Inferior parietal cortex (tissue), 1 donor: ENCODE results near the gene GOLGA1.
"Not testable (repeated sequence)": the region's sequence is repeated elsewhere in the genome, so short reads cannot be mapped to it uniquely, and the experiment has no call there.

ENCODE experiments used
- DNase-seq: peaks from one replicate; pipeline ENCODE4 v3.0.0-alpha.2; 2016; ENCODE audit errors: extremely low spot score

Gene GOLGA1

DNA sequence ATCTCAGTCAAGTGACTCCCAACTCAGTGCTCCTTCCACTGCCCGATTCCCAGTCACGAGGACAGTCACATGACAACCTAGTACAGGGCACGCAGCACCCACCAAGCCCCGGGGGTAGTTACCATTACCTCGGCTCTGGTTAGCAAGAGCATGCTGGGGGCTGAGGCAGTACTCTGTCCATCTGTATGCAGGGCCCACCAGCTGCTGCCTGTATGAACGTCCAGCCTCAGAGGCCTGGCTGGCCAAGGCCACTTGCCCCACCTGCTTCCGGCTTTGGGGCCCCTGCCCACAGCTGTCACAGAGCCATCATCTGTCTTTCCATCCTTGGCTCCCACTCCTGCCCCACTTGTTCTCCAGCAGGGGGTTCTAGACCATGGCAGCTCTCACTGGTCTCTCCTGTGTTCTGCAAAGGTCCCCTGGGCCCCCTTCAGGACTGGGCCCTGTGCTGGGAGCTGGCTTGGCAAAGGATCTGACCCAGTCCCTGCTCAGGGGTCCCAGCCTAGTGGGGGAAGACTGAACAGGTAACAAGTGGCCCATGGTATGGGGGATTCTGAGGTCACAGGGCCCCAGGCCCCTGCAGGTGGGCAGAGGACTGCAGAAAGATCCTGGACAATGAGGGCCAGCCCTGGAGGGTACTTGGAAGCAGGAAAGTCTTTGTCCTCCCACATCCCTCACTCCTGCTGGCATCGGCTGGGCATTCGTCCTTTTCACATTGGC is 82.4 kb downstream of the GOLGA1 start:
- DNase-seq, result no peak

DNA sequence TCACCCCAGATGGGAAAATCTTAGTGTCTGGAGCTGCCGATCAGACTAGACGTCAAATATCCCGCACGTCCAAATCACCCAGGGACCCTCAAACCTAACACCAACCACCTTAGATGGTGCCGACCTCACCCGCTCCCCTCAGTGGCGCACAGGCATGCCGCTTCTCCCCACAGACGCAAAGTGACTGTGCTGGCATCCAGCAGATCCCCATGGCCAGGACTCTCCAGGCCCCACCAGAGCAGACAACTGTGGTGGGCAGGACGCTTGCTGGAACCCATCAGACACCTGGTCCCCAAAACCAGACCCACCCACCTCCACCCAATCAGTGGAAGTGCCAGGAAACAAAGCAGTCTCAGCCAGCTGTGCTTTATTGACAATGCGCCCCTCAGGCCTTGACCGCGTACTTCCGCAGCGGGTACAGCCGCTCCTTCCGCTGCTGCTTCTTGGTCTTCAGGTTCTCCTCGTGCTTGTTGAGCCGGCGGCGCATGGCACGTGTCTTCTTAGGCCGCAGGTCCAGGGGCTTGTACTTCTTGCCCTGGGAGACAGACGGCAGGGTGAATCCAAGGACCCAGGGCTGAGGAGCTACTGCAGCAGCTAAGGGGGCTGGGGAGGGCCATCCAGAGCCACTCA is 83.2 kb downstream of the GOLGA1 start:
- DNase-seq, result no peak

- no peak for DNase-seq
Observed at GRCh38 chr9:124855944-124856765, 84.7 kb downstream of the GOLGA1 start.

- DNase-seq, result no peak
Observed at GRCh38 chr9:124855566-124855943, 85.3 kb downstream of the GOLGA1 start.

- DNase-seq, result no peak
Observed at GRCh38 chr9:124854822-124855221, 86.1 kb downstream of the GOLGA1 start.

DNA sequence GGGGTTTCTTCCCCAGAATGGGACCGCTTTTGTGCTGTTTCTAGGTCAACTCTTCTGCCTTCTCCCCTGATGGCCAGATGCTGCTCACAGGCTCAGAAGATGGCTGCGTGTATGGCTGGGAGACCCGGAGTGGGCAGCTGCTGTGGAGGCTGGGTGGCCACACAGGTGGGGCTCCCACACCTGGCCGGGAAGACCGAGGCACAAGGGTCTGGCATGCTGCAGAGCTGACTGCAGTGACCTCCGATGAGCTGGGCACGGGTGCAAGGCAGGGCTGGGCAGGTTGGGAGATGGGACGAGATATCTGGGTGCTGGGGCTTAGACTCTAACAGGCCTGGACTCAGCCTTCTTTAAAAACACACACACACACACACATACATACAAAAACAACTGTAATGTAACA is 86.7 kb downstream of the GOLGA1 start:
- DNase-seq, result no peak

GRCh38 chr9:124853605-124854143 is 87.2 kb downstream of the GOLGA1 start:
- no peak for DNase-seq

DNA sequence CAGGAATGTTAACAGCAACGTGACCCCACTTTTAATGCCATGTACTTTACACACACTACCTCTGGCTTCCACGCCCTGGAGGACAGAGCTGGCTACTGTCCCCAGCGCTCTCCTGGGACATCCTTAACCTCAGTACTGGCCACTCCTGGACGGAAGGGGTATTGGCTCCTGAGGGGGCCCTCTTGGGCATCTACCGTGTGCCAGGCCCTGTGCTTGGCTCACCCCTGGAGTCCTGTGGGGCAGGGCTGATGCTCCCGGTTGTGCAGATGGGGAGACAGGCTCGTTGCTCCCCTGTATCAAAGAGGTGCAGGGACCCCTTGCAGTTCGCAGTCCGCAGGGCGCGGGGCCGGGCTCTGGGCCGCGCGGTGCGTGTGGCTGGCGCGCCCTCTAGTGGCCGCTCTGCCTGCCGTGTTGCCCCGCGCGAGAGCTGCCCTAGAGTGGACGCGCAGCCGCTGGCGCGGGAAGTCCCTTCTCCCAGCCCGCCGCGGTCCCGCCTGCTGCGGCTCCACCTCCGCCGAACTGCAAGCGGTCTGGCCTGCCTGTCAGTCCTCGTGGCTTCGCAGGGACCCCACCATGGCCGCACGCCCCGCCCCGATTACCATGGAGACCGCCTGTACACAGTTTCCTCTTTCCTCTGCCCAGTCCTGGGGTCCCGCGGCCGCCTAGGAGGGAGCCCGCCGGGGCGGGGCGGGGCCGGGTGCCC is 87.9 kb downstream of the GOLGA1 start, which contains the start of gene WDR38:
Gene WDR38 (plus strand): TSS at position 632 of the 703 bp plus-strand sequence. CDS start 72 bp downstream, outside the sequence.
- DNase-seq, result peak; percentile 73

- DNase-seq, result no peak
Observed at GRCh38 chr9:124852121-124852828, 88.6 kb downstream of the GOLGA1 start.

- DNase-seq, result no peak
Observed at GRCh38 chr9:124849801-124850200, 91.1 kb downstream of the GOLGA1 start.

DNA sequence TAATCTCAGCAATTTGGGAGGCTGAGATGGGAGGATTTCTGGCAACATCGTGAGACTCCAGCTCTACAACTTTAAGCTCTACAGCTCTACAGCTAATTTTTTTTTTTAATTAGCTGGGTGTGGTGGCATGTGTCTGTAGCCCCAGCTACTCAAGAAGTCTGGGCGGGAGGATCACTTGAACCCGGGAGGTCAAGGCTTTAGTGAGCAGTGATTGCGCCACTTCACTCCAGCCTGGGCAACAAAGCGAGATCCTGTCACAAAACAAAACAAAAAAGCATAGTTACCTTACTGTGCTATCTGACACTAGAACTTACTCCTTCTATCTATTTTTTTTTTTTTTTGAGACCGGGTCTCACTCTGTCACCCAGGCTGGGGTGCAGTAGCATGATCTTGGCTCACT is 93.9 kb downstream of the GOLGA1 start:
- DNase-seq, result no peak

DNA sequence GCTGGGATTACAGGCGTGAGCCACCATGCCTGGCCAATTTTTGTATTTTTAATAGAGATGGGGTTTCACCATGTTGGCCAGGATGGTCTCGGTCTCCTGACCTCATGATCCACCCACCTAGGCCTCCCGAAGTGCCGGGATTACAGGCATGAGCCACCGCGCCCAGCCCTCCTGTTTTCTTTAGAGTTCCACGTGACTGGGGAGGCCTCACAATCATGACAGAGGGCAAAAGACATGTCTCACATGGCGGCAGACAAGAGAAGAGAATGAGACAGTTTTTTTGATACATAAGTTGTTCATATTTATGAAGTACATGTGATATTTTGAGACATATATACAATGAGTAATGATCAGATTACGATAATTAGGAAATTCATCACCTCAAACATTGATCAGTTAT is 94.4 kb downstream of the GOLGA1 start:
- DNase-seq, result not testable (repeated sequence)

- DNase-seq, result no peak
Observed at GRCh38 chr9:124844291-124844690, 96.6 kb downstream of the GOLGA1 start.

DNA sequence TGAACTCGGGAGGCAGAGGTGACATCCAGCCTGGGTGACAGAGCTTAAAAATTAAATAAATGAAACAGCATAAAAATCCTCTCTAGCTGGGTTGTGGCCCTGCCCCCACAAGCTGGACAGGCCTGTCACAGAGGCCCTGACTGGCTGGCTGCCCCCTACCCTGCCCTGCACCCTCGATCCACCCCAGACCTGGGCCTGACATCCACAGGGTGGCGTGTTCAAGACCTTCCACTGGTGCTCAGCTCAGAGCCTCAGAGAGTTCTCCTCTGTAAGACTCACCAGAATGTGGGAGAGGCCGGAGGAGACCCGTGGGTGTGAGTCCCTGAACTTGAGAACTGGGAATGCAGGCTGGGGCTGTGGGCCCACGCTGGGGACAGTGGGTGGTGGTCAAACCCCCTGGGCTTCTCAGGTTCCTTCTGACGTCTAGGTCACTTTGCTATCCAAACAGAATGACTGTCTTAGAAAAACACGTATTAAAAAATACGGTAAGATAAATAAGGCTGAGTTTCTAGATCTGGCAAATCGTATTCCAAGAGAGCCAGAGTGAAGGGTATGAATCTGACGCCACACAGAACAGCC is 97.3 kb downstream of the GOLGA1 start:
- DNase-seq, result no peak

GRCh38 chr9:124841075-124841821 is 99.6 kb downstream of the GOLGA1 start:
- DNase-seq, result no peak

DNA sequence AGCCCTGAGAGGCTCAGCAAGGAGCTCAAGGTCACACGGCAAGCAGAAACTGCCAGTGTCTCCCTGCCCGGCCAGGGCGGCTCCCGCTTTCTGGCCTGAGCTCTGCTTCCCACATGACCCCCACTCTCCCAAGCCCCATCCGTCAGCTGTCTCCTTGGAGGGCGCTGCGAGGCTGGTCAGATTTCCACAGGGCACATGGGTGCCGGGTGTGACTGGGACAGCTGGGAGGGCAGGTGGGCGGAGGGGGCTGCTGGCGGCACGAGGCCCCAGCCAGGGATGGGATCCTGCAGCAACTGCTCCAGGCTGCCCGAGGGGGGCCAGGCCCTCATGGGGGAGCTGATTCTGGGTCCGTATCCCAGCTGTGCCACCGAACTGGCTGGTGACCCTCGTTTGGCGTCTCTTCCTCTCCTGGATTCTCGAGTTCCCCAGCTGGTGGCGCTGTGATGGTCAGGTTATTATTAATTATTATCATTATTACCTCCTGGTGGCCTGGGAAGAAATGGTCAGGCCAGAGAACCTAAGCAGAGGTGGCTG is 100.5 kb downstream of the GOLGA1 start:
- no peak for DNase-seq

GRCh38 chr9:124839612-124840299 is 101.1 kb downstream of the GOLGA1 start:
- DNase-seq, result no peak

DNA sequence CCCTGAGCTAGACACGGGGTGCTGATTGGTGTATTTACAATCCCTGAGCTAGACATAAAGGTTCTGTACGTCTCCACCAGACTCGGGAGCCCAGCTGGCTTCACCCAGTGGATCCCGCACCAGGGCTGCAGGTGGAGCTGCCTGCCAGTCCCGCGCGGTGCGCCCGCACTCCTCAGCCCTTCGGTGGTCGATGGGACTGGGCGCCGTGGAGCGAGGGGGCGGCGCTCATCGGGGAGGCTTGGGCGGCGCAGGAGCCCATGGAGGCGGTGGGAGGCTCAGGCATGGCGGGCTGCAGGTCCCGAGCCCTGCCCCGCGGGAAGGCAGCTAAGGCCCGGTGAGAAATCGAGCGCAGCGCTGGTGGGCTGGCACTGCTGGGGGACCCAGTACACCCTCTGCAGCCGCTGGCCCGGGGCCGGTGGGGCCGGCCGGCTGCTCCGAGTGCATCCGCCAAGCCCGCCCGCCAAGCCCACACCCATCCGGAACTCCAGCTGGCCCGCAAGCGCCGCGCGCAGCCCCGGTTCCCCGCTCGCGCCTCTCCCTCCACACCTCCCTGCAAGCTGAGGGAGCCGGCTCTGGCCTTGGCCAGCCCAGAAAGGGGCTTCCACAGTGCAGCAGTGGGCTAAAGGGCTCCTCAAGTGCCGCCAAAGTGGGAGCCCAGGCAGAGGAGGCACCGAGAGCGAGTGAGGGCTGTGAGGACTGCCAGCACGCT is 102.2 kb downstream of the GOLGA1 start:
- not testable (repeated sequence) for DNase-seq
